AG09309 (cell line): ENCODE data around the gene INTS11.

Experiments used
- DNase-seq: peaks from one replicate; pipeline ENCODE4 v3.0.0-alpha.2; 2010; ENCODE audit warnings: low read depth
- H3K4me3 ChIP-seq: 2 replicates; pipeline ENCODE4 v1.5.1; 2011; ENCODE audit warnings: mild to moderate bottlenecking, low read depth, low read length, moderate library complexity; ENCODE audit not compliant: control insufficient read depth
- TF ChIP-seq, protein P1 (sequence below): IDR thresholded peaks from 2 replicates; pipeline ENCODE4 v1.5.1; 2011; ENCODE audit warnings: mild to moderate bottlenecking, low read depth, low read length, inconsistent platforms; ENCODE audit not compliant: insufficient read depth, control insufficient read depth; ENCODE audit errors: missing control alignments

Gene INTS11

GRCh38 chr1:1283821-1284220 lies 40.6 kb downstream of the INTS11 start:
- no peak for DNase-seq
- no peak overlapping the region for H3K4me3 ChIP-seq
- TF ChIP-seq, protein P1, sequence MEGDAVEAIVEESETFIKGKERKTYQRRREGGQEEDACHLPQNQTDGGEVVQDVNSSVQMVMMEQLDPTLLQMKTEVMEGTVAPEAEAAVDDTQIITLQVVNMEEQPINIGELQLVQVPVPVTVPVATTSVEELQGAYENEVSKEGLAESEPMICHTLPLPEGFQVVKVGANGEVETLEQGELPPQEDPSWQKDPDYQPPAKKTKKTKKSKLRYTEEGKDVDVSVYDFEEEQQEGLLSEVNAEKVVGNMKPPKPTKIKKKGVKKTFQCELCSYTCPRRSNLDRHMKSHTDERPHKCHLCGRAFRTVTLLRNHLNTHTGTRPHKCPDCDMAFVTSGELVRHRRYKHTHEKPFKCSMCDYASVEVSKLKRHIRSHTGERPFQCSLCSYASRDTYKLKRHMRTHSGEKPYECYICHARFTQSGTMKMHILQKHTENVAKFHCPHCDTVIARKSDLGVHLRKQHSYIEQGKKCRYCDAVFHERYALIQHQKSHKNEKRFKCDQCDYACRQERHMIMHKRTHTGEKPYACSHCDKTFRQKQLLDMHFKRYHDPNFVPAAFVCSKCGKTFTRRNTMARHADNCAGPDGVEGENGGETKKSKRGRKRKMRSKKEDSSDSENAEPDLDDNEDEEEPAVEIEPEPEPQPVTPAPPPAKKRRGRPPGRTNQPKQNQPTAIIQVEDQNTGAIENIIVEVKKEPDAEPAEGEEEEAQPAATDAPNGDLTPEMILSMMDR, result no peak

GRCh38 chr1:1282998-1283397 lies 41.5 kb downstream of the INTS11 start:
- no peak overlapping the region for H3K4me3 ChIP-seq
- TF ChIP-seq, protein P1, result no peak
- DNase-seq, result peak; percentile 24

DNA sequence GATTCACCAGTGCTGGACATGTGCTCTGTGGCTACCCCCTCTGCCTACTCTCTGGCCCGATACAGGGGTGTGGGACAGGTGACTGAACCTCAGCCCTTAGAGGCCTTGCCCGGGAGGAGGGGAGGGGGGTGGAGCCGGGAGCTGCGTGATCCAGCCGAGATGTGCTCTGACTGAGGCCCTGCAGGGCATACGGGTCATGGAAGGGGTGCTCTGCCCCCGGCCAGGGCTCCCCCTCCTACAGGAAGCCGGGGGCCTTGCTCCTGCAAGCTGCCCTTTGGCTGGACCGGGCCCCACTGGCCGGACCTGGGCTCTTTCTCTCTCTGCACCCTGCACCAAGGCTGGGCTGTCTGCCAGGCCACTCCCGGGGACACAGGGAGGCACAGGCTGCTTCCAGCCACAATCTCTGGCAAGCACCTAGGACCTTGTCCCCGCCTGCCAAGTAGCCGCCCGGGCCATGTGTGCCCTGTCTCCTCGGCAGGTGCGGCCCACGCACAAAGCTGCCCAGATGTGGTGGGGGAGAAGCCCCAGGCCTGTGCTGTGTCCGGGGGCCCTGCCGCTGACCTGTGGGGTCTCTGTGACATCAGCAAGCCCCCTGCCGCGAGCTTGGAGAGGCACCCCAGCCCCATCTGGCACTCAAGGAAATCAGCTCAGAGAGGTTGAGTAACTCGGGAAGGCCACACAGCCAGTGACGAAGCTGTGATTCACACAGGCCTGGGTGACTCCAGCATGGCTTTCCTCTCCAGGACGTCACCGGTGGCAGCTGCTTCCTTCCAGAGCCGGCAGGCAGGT lies 42.7 kb downstream of the INTS11 start:
- H3K4me3 ChIP-seq, result no peak overlapping the region

DNA sequence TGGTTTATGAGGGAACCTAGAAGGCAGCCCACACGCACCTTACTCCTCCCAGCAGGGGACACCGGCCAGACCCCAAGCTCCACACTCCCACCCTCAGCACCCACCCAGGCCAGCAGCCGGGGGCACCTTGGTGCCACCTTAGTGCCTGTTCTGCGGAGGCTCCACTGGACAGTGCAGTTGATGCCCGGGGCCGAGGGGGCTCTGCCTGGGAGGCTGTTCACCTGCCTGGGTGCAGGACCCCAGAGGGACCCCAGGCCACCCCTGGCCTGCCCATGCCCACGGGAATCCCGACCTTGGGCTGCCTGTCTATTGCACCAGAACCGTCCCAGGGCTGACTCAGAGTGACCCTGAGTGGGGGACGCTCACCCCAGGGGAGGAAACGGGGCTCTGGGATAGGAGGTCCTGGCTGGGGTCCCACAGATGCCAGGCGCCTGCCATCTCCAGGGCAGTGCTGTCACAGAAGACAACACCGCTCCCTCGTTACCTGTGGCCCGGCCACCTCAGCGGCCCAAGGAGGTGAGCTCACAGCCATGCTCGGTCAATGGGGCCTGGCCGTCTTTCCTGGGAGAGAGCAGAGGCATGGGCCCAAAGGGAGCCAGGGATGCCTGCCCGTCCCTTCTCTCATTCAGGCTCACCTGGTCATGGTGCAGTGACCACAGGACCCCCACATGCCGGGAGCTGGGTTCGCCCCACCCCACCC lies 43.5 kb downstream of the INTS11 start:
- no peak overlapping the region for H3K4me3 ChIP-seq
- TF ChIP-seq, protein P1, result no peak
- no peak for DNase-seq

More for the DNA sequence above, 42.7 kb downstream of the INTS11 start:
- TF ChIP-seq, protein P1, result no peak
- DNase-seq, result no peak

GRCh38 chr1:1279028-1279427 lies 45.4 kb downstream of the INTS11 start:
- no peak overlapping the region for H3K4me3 ChIP-seq
- TF ChIP-seq, protein P1, result no peak
- no peak for DNase-seq

DNA sequence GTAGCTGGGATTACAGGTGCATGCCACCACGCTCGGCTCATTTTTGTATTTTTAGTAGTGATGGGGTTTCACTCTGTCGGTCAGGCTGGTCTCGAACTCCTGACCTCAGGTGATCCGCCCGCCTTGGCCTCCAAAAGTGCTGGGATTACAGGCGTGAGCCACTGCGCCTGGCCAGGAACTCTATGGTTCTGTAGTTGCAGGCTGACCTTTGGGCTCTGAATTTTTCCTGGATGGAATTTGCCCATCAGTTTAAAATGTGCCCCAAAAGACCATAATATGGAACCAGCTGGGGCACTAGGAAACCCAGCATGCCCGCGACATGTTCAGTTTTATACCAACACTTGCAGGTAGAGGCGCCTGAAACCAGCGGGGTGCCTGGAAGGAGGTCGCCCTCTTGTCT lies 45.8 kb downstream of the INTS11 start:
- no peak for DNase-seq
- TF ChIP-seq, protein P1, result no peak
- H3K4me3 ChIP-seq, result no peak overlapping the region
